Left ventricle myocardium inferior (tissue), 1 donor: ENCODE measurements around the gene PSMC4. TPM values are rescaled to one million over a fixed set of nuclear protein-coding genes. Genes with fewer than 3 reads are reported as not detected.

Source experiments
- DNase-seq: peaks from one replicate; pipeline ENCODE4 v3.0.0-alpha.2; 2020
- H3K27ac ChIP-seq: fragments of 200-600 bp; replicated peaks from 2 replicates; pipeline ENCODE4 v1.8.0; 2021
- H3K27me3 ChIP-seq: fragments of 200-600 bp; 2 replicates; pipeline ENCODE4 v1.8.0; 2021; ENCODE audit warnings: low read depth
- H3K36me3 ChIP-seq: fragments of 200-600 bp; 2 replicates; pipeline ENCODE4 v1.8.0; 2021
- H3K4me1 ChIP-seq: fragments of 200-600 bp; 2 replicates; pipeline ENCODE4 v1.8.0; 2021
- H3K4me3 ChIP-seq: fragments of 200-600 bp; 2 replicates; pipeline ENCODE4 v1.8.0; 2021; ENCODE audit warnings: mild to moderate bottlenecking, moderate library complexity
- H3K9me3 ChIP-seq: fragments of 200-600 bp; replicated peaks from 2 replicates; pipeline ENCODE4 v1.8.0; 2021
- intact Hi-C: fragments of 100-400 bp; cut with micrococcal nuclease; formaldehyde crosslinking; loops from one replicate; pipeline ENCODE4 v1.11.0; 2022
- total RNA-seq: library from RNA; stranded (reverse); fragmentation: NEBNext Ultra II Directional; extraction: Animal tissue kit (Norgen Biotek cat#: 25700); gene quantifications from one replicate; pipeline ENCODE4 v1.2.1, GENCODE V29; 2021
- TF ChIP-seq, protein P1 (sequence below): fragments of 200-600 bp; IDR thresholded peaks from 2 replicates; pipeline ENCODE4 v1.8.0; 2021; ENCODE audit warnings: antibody characterized with exemption, mild to moderate bottlenecking, borderline replicate concordance
- donor health status: DM: no; HTN: yes; CAD: no; lungs with severe emphysema.

The PSMC4 gene
- total RNA-seq, 1 donor from 2014 or later, result 70.7 TPM

DNA sequence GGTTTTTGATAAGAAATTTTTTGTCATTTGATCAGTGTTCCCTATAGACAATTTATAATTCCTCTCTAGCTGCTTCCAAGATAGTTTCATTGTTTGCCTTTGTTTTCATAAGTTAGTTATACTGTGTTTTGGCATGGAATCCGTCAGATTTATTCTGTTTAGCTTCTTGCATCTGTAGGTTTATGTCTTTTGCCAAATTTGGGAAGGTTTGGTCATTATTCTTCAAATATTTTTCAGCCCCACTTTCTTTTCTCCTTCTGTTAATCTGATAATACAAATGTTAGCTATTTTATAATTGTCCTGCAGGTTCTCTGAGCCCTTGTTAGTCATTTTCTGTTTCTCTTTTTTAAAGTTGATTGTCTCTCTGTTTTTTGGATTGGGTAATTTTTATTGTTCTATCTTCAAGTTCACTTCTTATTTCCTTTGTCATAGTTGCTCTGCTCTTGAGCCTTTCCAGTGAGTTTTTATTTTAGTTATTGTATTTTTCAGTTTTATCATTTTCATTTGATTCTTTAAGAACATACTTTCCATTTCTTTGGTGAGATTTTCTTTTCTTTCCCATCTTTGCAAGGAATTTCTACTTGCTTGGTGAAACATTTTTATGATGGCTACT, 30.6 kb upstream of the PSMC4 start:
- H3K9me3 ChIP-seq, result peaks cover 18% of the 10 kb centered on the region
- no peak overlapping the region for H3K27ac ChIP-seq
- peaks cover 24% of the 10 kb centered on the region for H3K27me3 ChIP-seq
- H3K4me3 ChIP-seq, result no peak overlapping the region
- intact Hi-C loops, result no loop called here
- no peaks in the 10 kb centered on the region for H3K4me1 ChIP-seq
- no peaks in the 10 kb centered on the region for H3K36me3 ChIP-seq
- DNase-seq, result no peak
- TF ChIP-seq, protein P1, sequence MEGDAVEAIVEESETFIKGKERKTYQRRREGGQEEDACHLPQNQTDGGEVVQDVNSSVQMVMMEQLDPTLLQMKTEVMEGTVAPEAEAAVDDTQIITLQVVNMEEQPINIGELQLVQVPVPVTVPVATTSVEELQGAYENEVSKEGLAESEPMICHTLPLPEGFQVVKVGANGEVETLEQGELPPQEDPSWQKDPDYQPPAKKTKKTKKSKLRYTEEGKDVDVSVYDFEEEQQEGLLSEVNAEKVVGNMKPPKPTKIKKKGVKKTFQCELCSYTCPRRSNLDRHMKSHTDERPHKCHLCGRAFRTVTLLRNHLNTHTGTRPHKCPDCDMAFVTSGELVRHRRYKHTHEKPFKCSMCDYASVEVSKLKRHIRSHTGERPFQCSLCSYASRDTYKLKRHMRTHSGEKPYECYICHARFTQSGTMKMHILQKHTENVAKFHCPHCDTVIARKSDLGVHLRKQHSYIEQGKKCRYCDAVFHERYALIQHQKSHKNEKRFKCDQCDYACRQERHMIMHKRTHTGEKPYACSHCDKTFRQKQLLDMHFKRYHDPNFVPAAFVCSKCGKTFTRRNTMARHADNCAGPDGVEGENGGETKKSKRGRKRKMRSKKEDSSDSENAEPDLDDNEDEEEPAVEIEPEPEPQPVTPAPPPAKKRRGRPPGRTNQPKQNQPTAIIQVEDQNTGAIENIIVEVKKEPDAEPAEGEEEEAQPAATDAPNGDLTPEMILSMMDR, result no peak

DNA sequence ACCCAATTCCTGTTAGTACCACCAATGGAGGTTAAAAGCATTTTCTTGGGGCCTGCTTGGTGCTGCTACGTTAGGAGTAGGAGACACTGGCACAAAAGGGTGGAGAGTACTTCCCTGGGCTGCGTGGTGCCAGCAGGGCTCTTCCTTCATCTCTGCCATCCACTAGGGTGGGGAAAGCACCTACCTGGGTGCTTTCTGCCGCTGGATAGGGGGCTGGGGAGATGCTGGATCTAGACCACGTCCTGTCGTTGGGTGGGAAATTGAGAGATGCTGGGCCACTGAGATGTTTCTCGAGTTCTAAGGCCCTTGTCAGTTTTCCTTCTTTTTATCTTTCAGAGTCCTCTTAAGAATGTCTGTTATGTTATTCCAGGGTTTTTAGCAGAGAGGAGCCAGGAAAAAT, 29.8 kb upstream of the PSMC4 start:
- TF ChIP-seq, protein P1, result no peak
- H3K27ac ChIP-seq, result peak overlapping the region; percentile 38
- H3K36me3 ChIP-seq, result no peaks in the 10 kb centered on the region
- intact Hi-C loops, result no loop called here
- H3K27me3 ChIP-seq, result peaks cover 24% of the 10 kb centered on the region
- no peak overlapping the region for H3K4me3 ChIP-seq
- H3K4me1 ChIP-seq, result no peaks in the 10 kb centered on the region
- H3K9me3 ChIP-seq, result peaks cover 18% of the 10 kb centered on the region
- DNase-seq, result no peak

DNA sequence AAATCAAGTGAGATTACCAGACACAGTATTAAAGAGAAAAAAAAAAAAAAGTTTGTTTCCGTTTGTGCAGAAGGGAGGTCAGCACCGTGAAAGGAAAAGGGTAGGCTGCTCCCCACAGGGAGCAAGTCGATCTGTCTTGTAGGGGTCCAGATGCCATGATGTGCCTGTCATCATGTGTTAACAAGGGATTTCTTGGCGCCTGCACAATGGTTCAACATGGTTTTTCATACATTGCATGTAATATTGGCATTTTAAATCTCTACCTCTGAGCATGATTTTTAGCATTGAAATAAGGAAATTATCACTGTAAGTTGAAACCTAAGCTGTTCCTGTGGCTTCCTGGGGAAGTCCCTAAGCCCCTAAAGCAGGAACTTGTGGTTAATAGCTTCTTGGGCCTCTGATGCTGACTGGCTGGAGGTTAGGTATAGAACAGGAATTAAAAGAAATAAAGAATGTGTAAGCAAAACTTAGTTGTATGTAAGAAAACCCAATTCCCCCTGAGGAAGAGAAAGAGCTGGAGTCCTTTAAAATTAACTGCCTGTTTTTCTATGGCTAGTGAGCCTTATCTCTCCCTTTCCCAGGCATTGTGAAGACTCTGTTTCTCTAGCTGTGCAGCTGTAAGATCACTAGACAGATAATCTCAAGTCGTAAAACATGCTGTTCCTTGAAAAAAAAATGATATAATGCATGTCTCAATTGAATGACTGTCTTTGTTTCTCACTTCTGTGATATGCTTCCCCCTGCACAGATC, 29.2 kb upstream of the PSMC4 start:
- Histone ChIP-seq H3K27ac (peak overlapping the region; percentile 38), H3K4me3 (no peak overlapping the region)

DNA sequence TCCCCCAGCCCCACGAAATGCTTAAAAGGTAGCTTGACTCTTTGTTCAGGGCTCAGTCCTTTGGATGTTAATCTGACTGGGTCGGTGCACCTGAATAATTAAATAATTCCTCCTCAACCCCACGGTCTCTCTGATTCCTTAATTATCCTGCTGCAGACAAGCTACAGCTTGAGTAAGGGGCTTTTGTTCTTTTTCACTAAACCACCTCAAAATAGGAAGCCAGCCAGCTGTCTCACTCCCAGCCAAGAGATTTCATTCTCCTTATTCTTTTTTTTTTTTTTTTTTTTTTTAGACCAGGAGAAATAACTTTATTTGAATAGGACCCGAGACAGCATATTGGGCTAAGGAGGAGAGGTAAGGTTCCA, 28.6 kb upstream of the PSMC4 start:
- no peak for DNase-seq
- no peak overlapping the region for H3K4me3 ChIP-seq
- H3K4me1 ChIP-seq, result no peaks in the 10 kb centered on the region
- peaks cover 33% of the 10 kb centered on the region for H3K27me3 ChIP-seq
- peaks cover 18% of the 10 kb centered on the region for H3K9me3 ChIP-seq
- no peak overlapping the region for H3K27ac ChIP-seq
- intact Hi-C loops, result no loop called here
- H3K36me3 ChIP-seq, result no peaks in the 10 kb centered on the region
- TF ChIP-seq, protein P1, result no peak

More for the DNA sequence above, 29.2 kb upstream of the PSMC4 start:
- intact Hi-C loops, result no loop called here
- TF ChIP-seq, protein P1, result no peak
- peaks cover 27% of the 10 kb centered on the region for H3K27me3 ChIP-seq
- H3K36me3 ChIP-seq, result no peaks in the 10 kb centered on the region
- H3K9me3 ChIP-seq, result peaks cover 18% of the 10 kb centered on the region
- DNase-seq, result no peak
- no peaks in the 10 kb centered on the region for H3K4me1 ChIP-seq

DNA sequence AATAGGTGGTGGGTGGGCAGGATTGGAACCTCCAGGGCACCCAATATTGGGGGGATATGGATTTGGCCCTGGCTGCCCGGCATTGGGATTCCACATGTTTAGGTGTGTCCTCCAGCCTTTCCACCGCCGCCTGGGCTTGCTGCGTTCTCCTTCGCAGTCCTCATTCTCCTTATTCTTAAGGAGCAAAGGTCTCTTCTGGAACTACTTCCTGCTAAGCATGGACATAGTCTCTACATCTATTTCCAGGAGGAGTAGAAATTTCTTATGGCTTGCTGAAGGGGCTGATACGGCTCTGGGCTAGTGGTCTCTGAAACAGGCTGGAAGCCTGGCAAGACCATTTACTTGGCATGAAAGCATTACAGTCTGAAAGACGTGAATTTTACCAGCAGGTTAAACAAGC, 27.4 kb upstream of the PSMC4 start:
- no peaks in the 10 kb centered on the region for H3K4me1 ChIP-seq
- no peak overlapping the region for H3K27ac ChIP-seq
- H3K36me3 ChIP-seq, result no peaks in the 10 kb centered on the region
- H3K4me3 ChIP-seq, result no peak overlapping the region
- intact Hi-C loops, result no loop called here
- peaks cover 18% of the 10 kb centered on the region for H3K9me3 ChIP-seq
- TF ChIP-seq, protein P1, result no peak
- peaks cover 38% of the 10 kb centered on the region for H3K27me3 ChIP-seq
- DNase-seq, result no peak
